K562 (cell line): ENCODE data around the gene RXRB. TPM values are rescaled to one million over a fixed set of nuclear protein-coding genes. Genes with fewer than 3 reads are reported as not detected.

Source experiments
- ATAC-seq: fragments of 200-7000 bp; cut with Tn5 transposase; 3 replicates; pipeline ENCODE4 v1.9.1; 2020; ENCODE audit warnings: moderate library complexity
- BruUV-seq: library from RNA; stranded (reverse); fragments of 400-500 nt; replicated peaks from 2 replicates; lab custom pipeline; 2021; lab: Mats Ljungman, UMichigan
- CTCF ChIA-PET: fragments of 300-600 bp; formaldehyde crosslinking; extraction: SDS; loops from one replicate; lab custom pipeline; 2021; ENCODE audit warnings: low intra/inter-chr PET ratio; lab: Yijun Ruan, JAX
- POLR2A ChIA-PET: fragments of 300-600, 350-650 bp; sonication (Branson Sonifier 250); formaldehyde crosslinking; extraction: SDS; loops from one replicate; lab custom pipeline; 2021; ENCODE audit warnings: antibody characterized with exemption, inconsistent platforms; lab: Yijun Ruan, JAX
- DNase-seq, 4 experiments: peaks; one replicate each; pipeline versions ENCODE4 v3.0.0 to v3.0.0-alpha.2; 2011 to 2018; ENCODE audit warnings: low spot score in 3 of 4, mixed read lengths in 3 of 4; ENCODE audit errors: extremely low read depth in 1 of 4
- FAIRE-seq: peaks from 2 replicates; lab custom pipeline; 2011; peaks lifted over from hg19 to GRCh38; lab: Jason Lieb, UNC
- H2AFZ ChIP-seq: 2 replicates; pipeline ENCODE4 v1.6.0; 2011; ENCODE audit warnings: low read depth, low read length, control low read depth, inconsistent platforms
- H3K27ac ChIP-seq: fragments of 200-600 bp; 3 replicates; pipeline ENCODE4 v1.8.0; 2011; ENCODE audit warnings: low read depth, mild to moderate bottlenecking, control low read depth, inconsistent platforms, low read length, moderate library complexity, mixed read lengths; ENCODE audit errors: extremely low read depth
- H3K27me3 ChIP-seq, 2 experiments: fragments of 300-600 bp in 1 of 2; 2 replicates in 1 of 2; 3 replicates in 1 of 2; pipeline versions ENCODE4 v1.6.0 to v1.8.0; 2011; ENCODE audit warnings: inconsistent platforms in 2 of 2, low read length in 2 of 2, mild to moderate bottlenecking in 1 of 2, mixed read lengths in 1 of 2, moderate library complexity in 1 of 2; ENCODE audit not compliant: control insufficient read depth in 2 of 2, insufficient read depth in 2 of 2
- H3K36me3 ChIP-seq: fragments of 300-600 bp; 3 replicates; pipeline ENCODE4 v1.8.0; 2011; ENCODE audit warnings: mild to moderate bottlenecking, low read length, inconsistent platforms; ENCODE audit not compliant: control insufficient read depth, insufficient read depth
- H3K4me1 ChIP-seq, 2 experiments: fragments of 200-600 bp in 1 of 2; replicated peaks in 1 of 2; 2 replicates in 1 of 2; 3 replicates in 1 of 2; pipeline versions ENCODE4 v1.5.1 to v1.8.0; 2011; ENCODE audit warnings: inconsistent platforms in 2 of 2, low read length in 2 of 2, mild to moderate bottlenecking in 1 of 2, mixed read lengths in 1 of 2, moderate library complexity in 1 of 2; ENCODE audit not compliant: control insufficient read depth in 2 of 2, insufficient read depth in 2 of 2
- H3K4me2 ChIP-seq: 2 replicates; pipeline ENCODE4 v1.6.1; 2011; ENCODE audit warnings: low read length, control low read depth, inconsistent platforms, mixed read lengths; ENCODE audit not compliant: insufficient read depth
- H3K4me3 ChIP-seq: fragments of 200-600 bp; sonication (generic), shearing (Covaris generic); 2 replicates; pipeline ENCODE4 v1.5.1; 2016; ENCODE audit warnings: control low read depth, inconsistent platforms
- H3K79me2 ChIP-seq: fragments of 200-600 bp; 3 replicates; pipeline ENCODE4 v1.8.0; 2011; ENCODE audit warnings: low read length, inconsistent platforms; ENCODE audit not compliant: control insufficient read depth, insufficient read depth
- H3K9ac ChIP-seq, 2 experiments: 2 replicates each; pipeline versions ENCODE4 v1.6.0 to v1.6.1; 2011; ENCODE audit warnings: low read depth in 2 of 2, low read length in 2 of 2, control low read depth in 1 of 2, inconsistent platforms in 1 of 2, mild to moderate bottlenecking in 1 of 2, mixed read lengths in 1 of 2; ENCODE audit not compliant: insufficient read depth in 1 of 2
- H3K9me1 ChIP-seq: one replicate; pipeline ENCODE4 v1.6.0; 2011; ENCODE audit warnings: inconsistent platforms, mild to moderate bottlenecking, low read length, moderate library complexity; ENCODE audit not compliant: control insufficient read depth, insufficient read depth
- H3K9me3 ChIP-seq: replicated peaks from 2 replicates; pipeline ENCODE4 v1.5.1; 2011; ENCODE audit warnings: low read depth, low read length, inconsistent platforms; ENCODE audit not compliant: control insufficient read depth, insufficient read depth
- H4K20me1 ChIP-seq: replicated peaks from 2 replicates; pipeline ENCODE4 v1.6.1; 2011; ENCODE audit warnings: low read length, inconsistent platforms, mixed read lengths; ENCODE audit not compliant: control insufficient read depth, insufficient read depth
- ATF2 ChIP-seq: sonication (generic); formaldehyde crosslinking; IDR thresholded peaks from 2 replicates; pipeline ENCODE4 v1.8.1; 2022; ENCODE audit warnings: missing genetic modification reagents
- CBX5 ChIP-seq: IDR thresholded peaks from 2 replicates; pipeline ENCODE4 v1.6.1; 2014; ENCODE audit warnings: low read depth, borderline replicate concordance
- CEBPB ChIP-seq: fragments of 450-650 bp; IDR thresholded peaks from 2 replicates; pipeline ENCODE4 v1.6.1; 2016; ENCODE audit warnings: missing genetic modification characterization, missing compliant biosample characterization
- WGBS: fragments of 100-300 bp; shearing (Covaris generic); methylation state at CpG from one replicate; pipeline ENCODE4 v1.1.6; 2016; ENCODE audit warnings: low coverage, mixed read lengths; ENCODE audit not compliant: insufficient coverage; ENCODE audit errors: missing lambda C conversion rate; 5-methylcytosine and 5-hydroxymethylcytosine counted together
- in situ Hi-C: fragments of 300-500 bp; cut with MboI; formaldehyde crosslinking; loops from 4 replicates; pipeline ENCODE4 v1.15.0; 2018; ENCODE audit warnings: inconsistent platforms, mixed read lengths
- intact Hi-C: fragments of 100-400 bp; cut with micrococcal nuclease; formaldehyde crosslinking; loops from 2 replicates; pipeline ENCODE4 v1.14.2; 2022
- polyA plus RNA-seq, 8 experiments: library from polyadenylated mRNA; depleted of rRNA in 4 of 8; stranded (reverse) in 5 of 8; unstranded in 3 of 8; fragments of >200 nt; fragmentation: Nextera tagmentation in 2 of 8; fragmentation: Illumina TruSeq in 1 of 8; extraction: Ambion mirVana in 2 of 8; extraction: Trizol in 1 of 8; gene quantifications; 2 replicates each; pipeline versions ENCODE4 v1.2.1 to v1.2.3, GENCODE V29; 2011 to 2014; ENCODE audit warnings: inconsistent platforms in 1 of 8, missing spikeins in 1 of 8
- total RNA-seq, 7 experiments: library from RNA; depleted of rRNA in 6 of 7; stranded (reverse); fragments of >200 nt in 6 of 7; fragmentation: Illumina TruSeq in 2 of 7; extraction: Trizol in 2 of 7; gene quantifications; 2 replicates each; pipeline versions ENCODE4 v1.2.1 to v1.2.3, GENCODE V29; 2011 to 2021; ENCODE audit warnings: low replicate concordance in 1 of 7

RXRB gene
- total and polyA plus RNA-seq, 9 of the 15 experiments (the other 6 are each of a cell fraction or from before 2014, with no cell fraction given): 0.76 to 35.5 (median 18.4) TPM

GRCh38 chr6:33198159-33198852, 2.2 kb downstream of the RXRB start:
- intact Hi-C loops (no loop called here), in situ Hi-C loops (no loop called here)
- H3K79me2 ChIP-seq: peaks cover 54% of the 10 kb centered on the region
- FAIRE-seq: no peak
- peaks cover 7% of the 10 kb centered on the region for H3K9me1 ChIP-seq
- no peaks in the 10 kb centered on the region for H3K9me3 ChIP-seq
- no peaks in the 10 kb centered on the region for H3K27me3 ChIP-seq
- H4K20me1 ChIP-seq: peaks cover 16% of the 10 kb centered on the region
- no peak overlapping the region for H3K27ac ChIP-seq
- CTCF ChIA-PET: interaction anchor here (1.3 kb wide), 1 partner anchor 37 kb away, joined by 5 read pairs; no protein-coding TSS in a partner anchor
- WGBS: 68% methylated on average over 6 of the region's 6 CpGs
- ATAC-seq: no peak
- H2AFZ ChIP-seq: no peak overlapping the region
- TF ChIP-seq CEBPB (tag) (peak; percentile 67), CBX5 (no peak), ATF2 (CRISPR knock-in tag) (no peak)
- TF ChIP-seq, all 486 proteins: peak for 1
- Histone ChIP-seq H3K4me1 (peaks cover 32 to 33% of the 10 kb centered on the region in 2 experiments; a peak in 4 of 5 replicates), H3K4me2 (peak overlapping the region; percentile 9; the same call in 1 of the 2 replicates), H3K9ac (0 out of 4 replicates have a peak overlapping the region, but pooled peaks of 1 of the 2 experiments have one; percentile 8), H3K36me3 (peaks cover 57% of the 10 kb centered on the region), H3K4me3 (no peak overlapping the region)
- no peak for DNase-seq
- POLR2A ChIA-PET: interaction anchor here (0.6 to 1.7 kb wide), 5 partner anchors 10 to 226 kb away, joined by 3 to 8 read pairs (median 3); partner anchors contain the start of gene RING1
- TSS peak; percentile 31 for BruUV-seq
